SK-N-SH treated with all-trans-retinoic acid at 6 μM for 48 hours (cell line): ENCODE results near the gene DYNLRB1.

Experiments
- ARNTL ChIP-seq: fragments of 450-650 bp; formaldehyde crosslinking; IDR thresholded peaks from 2 replicates; pipeline ENCODE4 v1.5.0; 2020; ENCODE audit warnings: low read depth, mild to moderate bottlenecking, moderate library complexity, borderline replicate concordance
- BACH2 ChIP-seq: fragments of 250-450 bp; sonication (Bioruptor Pico); IDR thresholded peaks from 2 replicates; pipeline ENCODE4 v1.9.0; 2021; ENCODE audit warnings: mild to moderate bottlenecking, borderline replicate concordance
- CSRNP3 ChIP-seq: fragments of 250-450 bp; sonication (Bioruptor Pico); IDR thresholded peaks from 2 replicates; pipeline ENCODE4 v1.5.1; 2021; ENCODE audit warnings: mild to moderate bottlenecking, moderate library complexity
- ISL1 ChIP-seq: fragments of 250-450 bp; sonication (Bioruptor Pico); IDR thresholded peaks from 2 replicates; pipeline ENCODE4 v2.1.2; 2022; ENCODE audit warnings: mild to moderate bottlenecking, moderate library complexity
- PATZ1 ChIP-seq: fragments of 250-450 bp; sonication (Bioruptor Pico); IDR thresholded peaks from 2 replicates; pipeline ENCODE4 v1.8.0; 2020; ENCODE audit warnings: mild to moderate bottlenecking, moderate library complexity, borderline replicate concordance
- TOX ChIP-seq: fragments of 250-450 bp; sonication (Bioruptor Pico); IDR thresholded peaks from 2 replicates; pipeline ENCODE4 v1.8.0; 2021; ENCODE audit warnings: mild to moderate bottlenecking, moderate library complexity, borderline replicate concordance
- ZFP3 ChIP-seq: fragments of 250-450 bp; sonication (Bioruptor Pico); IDR thresholded peaks from 2 replicates; pipeline ENCODE4 v1.5.0; 2020; ENCODE audit warnings: mild to moderate bottlenecking, moderate library complexity
- ZNF70 ChIP-seq: fragments of 450-650 bp; formaldehyde crosslinking; IDR thresholded peaks from 2 replicates; pipeline ENCODE4 v1.5.0; 2020; ENCODE audit warnings: mild to moderate bottlenecking, moderate library complexity
- TF ChIP-seq, protein P1 (sequence below): fragments of 250-450 bp; sonication (Bioruptor Pico); IDR thresholded peaks from 2 replicates; pipeline ENCODE4 v1.5.0; 2020; ENCODE audit warnings: mild to moderate bottlenecking, moderate library complexity

GRCh38 chr20:34571753-34572152 lies 55.5 kb downstream of the DYNLRB1 start:
- TF ChIP-seq ZFP3 (CRISPR knock-in tag), result no peak
- TF ChIP-seq, protein P1, sequence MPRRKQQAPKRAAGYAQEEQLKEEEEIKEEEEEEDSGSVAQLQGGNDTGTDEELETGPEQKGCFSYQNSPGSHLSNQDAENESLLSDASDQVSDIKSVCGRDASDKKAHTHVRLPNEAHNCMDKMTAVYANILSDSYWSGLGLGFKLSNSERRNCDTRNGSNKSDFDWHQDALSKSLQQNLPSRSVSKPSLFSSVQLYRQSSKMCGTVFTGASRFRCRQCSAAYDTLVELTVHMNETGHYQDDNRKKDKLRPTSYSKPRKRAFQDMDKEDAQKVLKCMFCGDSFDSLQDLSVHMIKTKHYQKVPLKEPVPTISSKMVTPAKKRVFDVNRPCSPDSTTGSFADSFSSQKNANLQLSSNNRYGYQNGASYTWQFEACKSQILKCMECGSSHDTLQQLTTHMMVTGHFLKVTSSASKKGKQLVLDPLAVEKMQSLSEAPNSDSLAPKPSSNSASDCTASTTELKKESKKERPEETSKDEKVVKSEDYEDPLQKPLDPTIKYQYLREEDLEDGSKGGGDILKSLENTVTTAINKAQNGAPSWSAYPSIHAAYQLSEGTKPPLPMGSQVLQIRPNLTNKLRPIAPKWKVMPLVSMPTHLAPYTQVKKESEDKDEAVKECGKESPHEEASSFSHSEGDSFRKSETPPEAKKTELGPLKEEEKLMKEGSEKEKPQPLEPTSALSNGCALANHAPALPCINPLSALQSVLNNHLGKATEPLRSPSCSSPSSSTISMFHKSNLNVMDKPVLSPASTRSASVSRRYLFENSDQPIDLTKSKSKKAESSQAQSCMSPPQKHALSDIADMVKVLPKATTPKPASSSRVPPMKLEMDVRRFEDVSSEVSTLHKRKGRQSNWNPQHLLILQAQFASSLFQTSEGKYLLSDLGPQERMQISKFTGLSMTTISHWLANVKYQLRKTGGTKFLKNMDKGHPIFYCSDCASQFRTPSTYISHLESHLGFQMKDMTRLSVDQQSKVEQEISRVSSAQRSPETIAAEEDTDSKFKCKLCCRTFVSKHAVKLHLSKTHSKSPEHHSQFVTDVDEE (CRISPR knock-in tag), result no peak
- TF ChIP-seq ZNF70 (CRISPR knock-in tag), result no peak
- no peak for TF ChIP-seq ARNTL (CRISPR knock-in tag)
- no peak for TF ChIP-seq PATZ1
- TF ChIP-seq BACH2 (CRISPR knock-in tag), result no peak
- no peak for TF ChIP-seq TOX (CRISPR knock-in tag)
- no peak for TF ChIP-seq ISL1 (CRISPR knock-in tag)
- TF ChIP-seq CSRNP3 (CRISPR knock-in tag), result no peak
